Activated naive CD8-positive, alpha-beta T cell treated with anti-CD3 and anti-CD28 coated beads, Interleukin-2, amount 50 U/mL, for 24 hours (primary cell): Measurements from ENCODE around the gene NAA10.

Experiments used
- ATAC-seq: fragments of 150-1000 bp; cut with Tn5 transposase; one replicate; pipeline ENCODE4 v1.10.0; 2021
- DNase-seq: peaks from one replicate; pipeline ENCODE4 v3.0.0; 2021
- H3K27ac Mint-ChIP-seq: one replicate; pipeline ENCODE4 v1.8.0; 2021; ENCODE audit warnings: mild to moderate bottlenecking, mixed read lengths
- H3K27me3 Mint-ChIP-seq: one replicate; pipeline ENCODE4 v1.8.0; 2021; ENCODE audit warnings: mixed read lengths
- H3K36me3 Mint-ChIP-seq: one replicate; pipeline ENCODE4 v1.8.0; 2021; ENCODE audit warnings: low read depth, mixed read lengths
- H3K4me1 Mint-ChIP-seq: one replicate; pipeline ENCODE4 v1.8.0; 2021; ENCODE audit warnings: mixed read lengths
- H3K4me3 Mint-ChIP-seq: one replicate; pipeline ENCODE4 v1.8.0; 2021; ENCODE audit warnings: mild to moderate bottlenecking, moderate library complexity, mixed read lengths
- H3K9me3 Mint-ChIP-seq: one replicate; pipeline ENCODE4 v1.8.0; 2021; ENCODE audit warnings: mixed read lengths

Gene NAA10

GRCh38 chrX:153957224-153957623, 22.4 kb upstream of the NAA10 start:
- no peak for ATAC-seq
- H3K27me3 Mint-ChIP-seq = no peaks in the 10 kb centered on the region
- H3K36me3 Mint-ChIP-seq = peaks cover 20% of the 10 kb centered on the region
- no peak overlapping the region for H3K27ac Mint-ChIP-seq
- H3K4me1 Mint-ChIP-seq = peaks cover 10% of the 10 kb centered on the region
- H3K4me3 Mint-ChIP-seq = no peak overlapping the region
- no peaks in the 10 kb centered on the region for H3K9me3 Mint-ChIP-seq
- no peak for DNase-seq

GRCh38 chrX:153956044-153956907, 21.4 kb upstream of the NAA10 start:
- peaks cover 24% of the 10 kb centered on the region for H3K36me3 Mint-ChIP-seq
- no peaks in the 10 kb centered on the region for H3K9me3 Mint-ChIP-seq
- DNase-seq (no peak), ATAC-seq (no peak)
- no peak overlapping the region for H3K4me3 Mint-ChIP-seq
- H3K27me3 Mint-ChIP-seq = no peaks in the 10 kb centered on the region
- peaks cover 13% of the 10 kb centered on the region for H3K4me1 Mint-ChIP-seq
- H3K27ac Mint-ChIP-seq = no peak overlapping the region

GRCh38 chrX:153955228-153955732, 20.4 kb upstream of the NAA10 start:
- peaks cover 22% of the 10 kb centered on the region for H3K36me3 Mint-ChIP-seq
- DNase-seq (no peak), ATAC-seq (no peak)
- H3K4me1 Mint-ChIP-seq = peaks cover 22% of the 10 kb centered on the region
- no peaks in the 10 kb centered on the region for H3K27me3 Mint-ChIP-seq
- H3K27ac Mint-ChIP-seq = no peak overlapping the region
- no peaks in the 10 kb centered on the region for H3K9me3 Mint-ChIP-seq
- no peak overlapping the region for H3K4me3 Mint-ChIP-seq

- Mint-ChIP-seq H3K4me1 (peaks cover 25% of the 10 kb centered on the region), H3K27ac (no peak overlapping the region), H3K36me3 (peaks cover 23% of the 10 kb centered on the region), H3K27me3 (no peaks in the 10 kb centered on the region), H3K9me3 (no peaks in the 10 kb centered on the region), H3K4me3 (no peak overlapping the region)
- DNase-seq = no peak
- ATAC-seq = no peak
These were observed 19.9 kb upstream of the NAA10 start for GRCh38 chrX:153954558-153955227.

- DNase-seq (no peak), ATAC-seq (no peak)
- no peaks in the 10 kb centered on the region for H3K27me3 Mint-ChIP-seq
- H3K4me1 Mint-ChIP-seq = peaks cover 31% of the 10 kb centered on the region
- no peak overlapping the region for H3K27ac Mint-ChIP-seq
- no peaks in the 10 kb centered on the region for H3K9me3 Mint-ChIP-seq
- no peak overlapping the region for H3K4me3 Mint-ChIP-seq
- H3K36me3 Mint-ChIP-seq = peaks cover 26% of the 10 kb centered on the region
These were observed 19.2 kb upstream of the NAA10 start for GRCh38 chrX:153953892-153954557.

GRCh38 chrX:153953342-153953830, 18.5 kb upstream of the NAA10 start:
- peaks cover 37% of the 10 kb centered on the region for H3K4me1 Mint-ChIP-seq
- DNase-seq (peak; percentile 80), ATAC-seq (peak; percentile 63)
- H3K9me3 Mint-ChIP-seq = no peaks in the 10 kb centered on the region
- H3K27me3 Mint-ChIP-seq = no peaks in the 10 kb centered on the region
- peaks cover 26% of the 10 kb centered on the region for H3K36me3 Mint-ChIP-seq
- no peak overlapping the region for H3K27ac Mint-ChIP-seq
- no peak overlapping the region for H3K4me3 Mint-ChIP-seq

- no peaks in the 10 kb centered on the region for H3K27me3 Mint-ChIP-seq
- no peaks in the 10 kb centered on the region for H3K9me3 Mint-ChIP-seq
- H3K27ac Mint-ChIP-seq = no peak overlapping the region
- H3K4me1 Mint-ChIP-seq = peaks cover 46% of the 10 kb centered on the region
- H3K4me3 Mint-ChIP-seq = no peak overlapping the region
- DNase-seq (no peak), ATAC-seq (no peak)
- peaks cover 27% of the 10 kb centered on the region for H3K36me3 Mint-ChIP-seq
These were observed 17.7 kb upstream of the NAA10 start for GRCh38 chrX:153952373-153953026.

- DNase-seq (no peak), ATAC-seq (no peak)
- Mint-ChIP-seq H3K9me3 (no peaks in the 10 kb centered on the region), H3K4me3 (no peak overlapping the region), H3K4me1 (peaks cover 48% of the 10 kb centered on the region), H3K36me3 (peaks cover 29% of the 10 kb centered on the region), H3K27ac (peak overlapping the region; percentile 52), H3K27me3 (no peaks in the 10 kb centered on the region)
These were observed 17.0 kb upstream of the NAA10 start for GRCh38 chrX:153951683-153952372.

GRCh38 chrX:153950127-153950526, 15.3 kb upstream of the NAA10 start:
- Mint-ChIP-seq H3K36me3 (peaks cover 25% of the 10 kb centered on the region), H3K27me3 (no peaks in the 10 kb centered on the region), H3K4me1 (peaks cover 48% of the 10 kb centered on the region), H3K27ac (peak overlapping the region; percentile 91), H3K4me3 (no peak overlapping the region), H3K9me3 (no peaks in the 10 kb centered on the region)
- DNase-seq = no peak
- no peak for ATAC-seq

GRCh38 chrX:153948847-153949805, 14.3 kb upstream of the NAA10 start:
- no peak for DNase-seq
- no peaks in the 10 kb centered on the region for H3K27me3 Mint-ChIP-seq
- peaks cover 21% of the 10 kb centered on the region for H3K36me3 Mint-ChIP-seq
- no peak for ATAC-seq
- peak overlapping the region; percentile 91 for H3K27ac Mint-ChIP-seq
- no peak overlapping the region for H3K4me3 Mint-ChIP-seq
- no peaks in the 10 kb centered on the region for H3K9me3 Mint-ChIP-seq
- peaks cover 47% of the 10 kb centered on the region for H3K4me1 Mint-ChIP-seq

- peaks cover 49% of the 10 kb centered on the region for H3K4me1 Mint-ChIP-seq
These were observed 13.2 kb upstream of the NAA10 start for GRCh38 chrX:153948002-153948466.

GRCh38 chrX:153947009-153947769, 12.4 kb upstream of the NAA10 start:
- no peaks in the 10 kb centered on the region for H3K27me3 Mint-ChIP-seq
- peak; percentile 78 for ATAC-seq
- DNase-seq = peak; percentile 78
- peaks cover 19% of the 10 kb centered on the region for H3K36me3 Mint-ChIP-seq
- peaks cover 46% of the 10 kb centered on the region for H3K4me1 Mint-ChIP-seq
- peak overlapping the region; percentile 42 for H3K4me3 Mint-ChIP-seq
- H3K9me3 Mint-ChIP-seq = no peaks in the 10 kb centered on the region
- H3K27ac Mint-ChIP-seq = peak overlapping the region; percentile 91

More at GRCh38 chrX:153948002-153948466, 13.2 kb upstream of the NAA10 start:
- Mint-ChIP-seq H3K36me3 (peaks cover 19% of the 10 kb centered on the region), H3K4me3 (no peak overlapping the region), H3K9me3 (no peaks in the 10 kb centered on the region), H3K27ac (peak overlapping the region; percentile 91), H3K27me3 (no peaks in the 10 kb centered on the region)
- no peak for ATAC-seq
- no peak for DNase-seq
